Fibroblast of mammary gland (primary cell): ENCODE data around the gene MATK.
"Not testable (repeated sequence)": the region's sequence is repeated elsewhere in the genome, so short reads cannot be mapped to it uniquely, and the experiment has no call there.

Experiments used
- DNase-seq: peaks from one replicate; pipeline ENCODE4 v3.0.0-alpha.2; 2010; ENCODE audit warnings: low read depth
- H3K4me3 ChIP-seq: 2 replicates; pipeline ENCODE4 v1.5.1; 2011; ENCODE audit warnings: low read depth, mild to moderate bottlenecking, low read length, moderate library complexity; ENCODE audit not compliant: control insufficient read depth
- TF ChIP-seq, protein P1 (sequence below): conservative IDR thresholded peaks from 2 replicates; pipeline ENCODE4 v1.5.1; 2011; ENCODE audit warnings: low read depth, low read length, inconsistent platforms; ENCODE audit not compliant: control insufficient read depth, insufficient read depth

Gene MATK

GRCh38 chr19:3816566-3817218 is 30.5 kb upstream of the MATK start:
- H3K4me3 ChIP-seq, result no peak overlapping the region
- TF ChIP-seq, protein P1, sequence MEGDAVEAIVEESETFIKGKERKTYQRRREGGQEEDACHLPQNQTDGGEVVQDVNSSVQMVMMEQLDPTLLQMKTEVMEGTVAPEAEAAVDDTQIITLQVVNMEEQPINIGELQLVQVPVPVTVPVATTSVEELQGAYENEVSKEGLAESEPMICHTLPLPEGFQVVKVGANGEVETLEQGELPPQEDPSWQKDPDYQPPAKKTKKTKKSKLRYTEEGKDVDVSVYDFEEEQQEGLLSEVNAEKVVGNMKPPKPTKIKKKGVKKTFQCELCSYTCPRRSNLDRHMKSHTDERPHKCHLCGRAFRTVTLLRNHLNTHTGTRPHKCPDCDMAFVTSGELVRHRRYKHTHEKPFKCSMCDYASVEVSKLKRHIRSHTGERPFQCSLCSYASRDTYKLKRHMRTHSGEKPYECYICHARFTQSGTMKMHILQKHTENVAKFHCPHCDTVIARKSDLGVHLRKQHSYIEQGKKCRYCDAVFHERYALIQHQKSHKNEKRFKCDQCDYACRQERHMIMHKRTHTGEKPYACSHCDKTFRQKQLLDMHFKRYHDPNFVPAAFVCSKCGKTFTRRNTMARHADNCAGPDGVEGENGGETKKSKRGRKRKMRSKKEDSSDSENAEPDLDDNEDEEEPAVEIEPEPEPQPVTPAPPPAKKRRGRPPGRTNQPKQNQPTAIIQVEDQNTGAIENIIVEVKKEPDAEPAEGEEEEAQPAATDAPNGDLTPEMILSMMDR, result no peak
- DNase-seq, result no peak

DNA sequence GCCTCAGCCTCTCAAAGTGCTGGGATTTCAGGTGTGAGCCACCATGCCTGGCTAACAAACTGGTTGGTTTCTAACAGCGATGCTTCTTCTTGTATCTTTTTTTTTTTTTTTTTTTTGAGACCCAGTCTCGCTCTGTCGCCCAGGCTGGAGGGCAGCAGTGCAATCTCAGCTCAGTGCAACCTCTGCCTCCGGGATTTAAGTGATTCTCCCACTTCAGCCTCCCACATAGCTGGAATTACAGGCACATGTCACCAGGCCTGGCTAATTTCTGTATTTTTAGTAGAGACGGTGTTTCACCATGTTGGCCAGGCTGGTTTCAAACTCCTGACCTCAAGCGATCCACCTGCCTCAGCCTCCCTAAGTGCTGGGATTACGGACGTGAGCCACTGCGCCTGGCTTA is 30.0 kb upstream of the MATK start:
- H3K4me3 ChIP-seq, DNase-seq: not testable (repeated sequence)

GRCh38 chr19:3814648-3815047 is 28.5 kb upstream of the MATK start:
- no peak overlapping the region for H3K4me3 ChIP-seq
- DNase-seq, result no peak
- TF ChIP-seq, protein P1, result no peak

DNA sequence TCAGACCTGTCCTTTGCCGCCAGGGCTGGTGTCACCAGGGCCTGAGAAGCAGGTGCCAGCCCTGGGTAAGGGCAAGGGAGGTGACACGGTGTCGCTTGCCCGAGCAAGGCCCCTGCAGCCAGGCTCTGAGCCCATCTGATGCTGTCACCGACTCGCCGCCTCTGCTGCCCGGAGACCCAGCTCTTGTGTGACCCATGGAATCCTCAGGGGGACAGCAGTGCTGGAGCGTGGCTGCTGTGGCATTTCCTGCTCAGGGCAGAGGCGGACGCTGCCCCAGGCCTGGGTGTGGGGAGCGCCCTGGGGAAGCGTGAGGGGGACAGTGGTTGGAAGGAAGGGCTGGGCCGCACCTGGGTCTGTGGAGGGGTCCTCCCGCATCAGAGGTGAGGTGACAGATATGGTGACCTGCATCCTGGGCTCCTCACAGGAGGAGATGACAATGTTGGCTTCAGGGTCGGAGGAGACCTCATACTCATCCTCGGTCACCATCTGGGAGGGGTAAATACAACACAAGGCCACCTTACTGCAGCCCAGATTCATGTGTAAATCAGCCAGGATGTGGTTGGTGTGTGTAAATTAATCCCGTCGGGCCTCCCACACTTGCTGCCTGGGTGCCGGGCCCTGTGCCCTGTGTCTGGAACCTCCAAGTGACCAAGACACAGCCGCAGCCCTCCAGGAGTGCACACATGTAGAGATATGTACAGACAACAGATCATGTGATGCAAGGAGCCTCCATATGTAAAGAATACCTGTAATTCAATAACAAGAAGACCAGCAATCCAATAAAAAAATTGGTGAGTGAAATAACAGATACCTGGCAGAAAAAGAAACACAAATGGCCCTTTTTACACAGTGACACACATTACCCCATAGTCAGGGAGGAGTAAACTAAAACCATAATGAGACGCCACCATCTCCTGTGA is 27.6 kb upstream of the MATK start:
- no peak for DNase-seq
- TF ChIP-seq, protein P1, result no peak
- H3K4me3 ChIP-seq, result no peak overlapping the region

GRCh38 chr19:3810708-3811355 is 24.7 kb upstream of the MATK start:
- TF ChIP-seq, protein P1, result no peak
- H3K4me3 ChIP-seq, result no peak overlapping the region
- no peak for DNase-seq

DNA sequence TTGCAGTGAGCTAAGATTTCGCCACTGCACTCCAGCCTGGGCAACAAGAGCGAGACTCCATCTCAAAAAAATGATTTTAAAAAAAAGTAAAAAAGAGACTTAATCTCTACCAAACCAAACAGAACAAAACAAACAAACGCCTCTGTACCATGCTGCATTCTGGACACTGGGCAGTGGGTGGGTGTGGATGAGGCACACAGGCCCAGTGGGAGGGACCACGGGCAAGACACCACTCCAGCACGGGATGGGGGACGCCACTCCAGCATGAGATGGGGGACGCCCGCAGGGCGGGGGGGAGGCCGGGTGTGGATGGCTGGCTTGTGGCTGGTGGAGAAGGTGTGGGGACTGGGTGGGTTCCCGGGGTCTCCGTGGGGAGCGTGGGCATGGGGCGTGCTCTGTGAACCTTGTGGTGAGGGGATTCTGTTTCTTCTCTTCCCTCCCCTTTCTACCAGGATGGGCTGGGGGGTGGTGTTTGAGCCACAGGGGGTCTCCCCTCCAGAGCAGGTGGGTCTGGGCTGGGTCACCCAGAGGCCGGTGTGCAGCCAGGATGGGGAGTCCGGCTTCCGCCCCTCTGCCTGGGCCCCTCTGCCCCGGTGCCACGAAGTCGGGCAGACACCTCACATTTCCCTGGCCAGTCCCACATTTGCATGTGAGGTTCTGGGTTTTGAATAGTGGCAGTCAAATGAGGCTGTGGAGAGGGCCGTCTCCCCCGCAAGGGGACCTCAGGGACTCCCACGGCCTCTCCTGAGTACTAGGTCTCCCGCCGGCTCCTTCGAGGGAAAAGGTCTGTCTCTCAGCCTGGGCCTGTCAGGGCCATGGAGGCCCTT is 23.9 kb upstream of the MATK start:
- TF ChIP-seq, protein P1, result no peak
- DNase-seq, result no peak
- no peak overlapping the region for H3K4me3 ChIP-seq
